Vagina (tissue), 2 donors: ENCODE results near the gene ADM. TPM values are rescaled to one million over a fixed set of nuclear protein-coding genes. Genes with fewer than 3 reads are reported as not detected.

Experiments
- DNase-seq, 2 donors: peaks; one replicate each; pipeline ENCODE4 v3.0.0-alpha.2; 2017; ENCODE audit errors: extremely low spot score in 2 of 2
- H3K27ac ChIP-seq: fragments of 200-600 bp; sonication (generic); one replicate; pipeline ENCODE4 v1.5.1; 2019
- H3K27me3 ChIP-seq: fragments of 200-600 bp; sonication (generic); one replicate; pipeline ENCODE4 v1.5.1; 2019
- H3K36me3 ChIP-seq, 2 donors: fragments of 200-600 bp; sonication (generic); one replicate each; pipeline ENCODE4 v1.5.1; 2017 to 2019
- H3K4me1 ChIP-seq: fragments of 200-600 bp; sonication (generic); one replicate; pipeline ENCODE4 v1.5.1; 2019
- H3K4me3 ChIP-seq, 2 donors: fragments of 200-600 bp; sonication (generic); 1 replicate in 1 of 2; 2 replicates in 1 of 2; pipeline ENCODE4 v1.5.1; 2016 to 2019
- H3K9me3 ChIP-seq: fragments of 200-600 bp; sonication (generic); one replicate; pipeline ENCODE4 v1.5.1; 2019
- CTCF ChIP-seq, 3 experiments: fragments of 450-650 bp in 2 of 3; fragments of 200-600 bp in 1 of 3; sonication (generic) in 1 of 3; IDR thresholded peaks; one replicate each; pipeline ENCODE4 v1.5.1; 2017 to 2019; ENCODE audit warnings: antibody characterized with exemption in 3 of 3, mild to moderate bottlenecking in 2 of 3, moderate library complexity in 2 of 3
- POLR2A ChIP-seq, 2 donors: fragments of 450-650 bp; IDR thresholded peaks; one replicate each; pipeline ENCODE4 v1.6.1; 2017; ENCODE audit warnings: antibody characterized with exemption in 2 of 2, mild to moderate bottlenecking in 2 of 2, moderate library complexity in 2 of 2
- POLR2AphosphoS5 ChIP-seq, 2 donors: sonication (generic); formaldehyde crosslinking; IDR thresholded peaks; one replicate each; pipeline ENCODE4 v1.9.0; 2017; ENCODE audit warnings: antibody characterized with exemption in 2 of 2, mild to moderate bottlenecking in 2 of 2, low read depth in 1 of 2; ENCODE audit not compliant: insufficient read depth in 1 of 2
- intact Hi-C: fragments of 100-400 bp; cut with DNase I; formaldehyde crosslinking; loops from one replicate; pipeline ENCODE4 v1.15.1; 2023
- total RNA-seq: library from RNA; depleted of rRNA; stranded (reverse); fragments of >200 nt; gene quantifications from one replicate; pipeline ENCODE4 v1.2.3, GENCODE V29; 2016

The ADM gene
- total RNA-seq, 1 donor from 2014 or later = 130 TPM

GRCh38 chr11:10308201-10308954, 3.5 kb downstream of the ADM start:
- intact Hi-C loops = loop anchor here (5.0 to 10.0 kb wide), 4 partner anchors 324 to 694 kb away; no protein-coding TSS in a partner anchor
- Histone ChIP-seq H3K27me3 (no peaks in the 10 kb centered on the region), H3K4me1 (peaks cover 42% of the 10 kb centered on the region), H3K36me3 (no peaks in the 10 kb centered on the region), H3K27ac (peak overlapping the region; percentile 96), H3K9me3 (no peaks in the 10 kb centered on the region), H3K4me3 (peak overlapping the region; percentile 84 to 85)
- peak in 1 of 2 donors; percentile 84 for DNase-seq
- no peak for TF ChIP-seq POLR2A (IDR thresholded peaks at IDR 0.05)
- TF ChIP-seq CTCF (IDR thresholded peaks at IDR 0.05) = no peak
- TF ChIP-seq POLR2AphosphoS5 (IDR thresholded peaks at IDR 0.05; ENCODE audit: insufficient read depth in 1 of 2, low read depth in 1 of 2) = no peak

- Histone ChIP-seq H3K4me1 (peaks cover 31% of the 10 kb centered on the region), H3K36me3 (no peaks in the 10 kb centered on the region), H3K27me3 (no peaks in the 10 kb centered on the region), H3K9me3 (no peaks in the 10 kb centered on the region), H3K4me3 (no peak overlapping the region), H3K27ac (peak overlapping the region; percentile 96)
- intact Hi-C loops = loop anchor here (5.0 to 10.0 kb wide), 4 partner anchors 325 to 695 kb away; no protein-coding TSS in a partner anchor
- DNase-seq = no peak
- peak; percentile 57 to 75 for TF ChIP-seq POLR2AphosphoS5 (IDR thresholded peaks at IDR 0.05; ENCODE audit: insufficient read depth in 1 of 2, low read depth in 1 of 2)
- TF ChIP-seq CTCF (IDR thresholded peaks at IDR 0.05) = no peak
Measured at GRCh38 chr11:10309163-10310093, 4.6 kb downstream of the ADM start.

GRCh38 chr11:10310301-10310841, 5.5 kb downstream of the ADM start:
- DNase-seq = no peak
- no peak for TF ChIP-seq POLR2A (IDR thresholded peaks at IDR 0.05)
- TF ChIP-seq CTCF (IDR thresholded peaks at IDR 0.05) = no peak
- no peak for TF ChIP-seq POLR2AphosphoS5 (IDR thresholded peaks at IDR 0.05; ENCODE audit: insufficient read depth in 1 of 2, low read depth in 1 of 2)
- Histone ChIP-seq H3K4me1 (peaks cover 29% of the 10 kb centered on the region), H3K9me3 (no peaks in the 10 kb centered on the region), H3K27ac (peak overlapping the region; percentile 27), H3K36me3 (no peaks in the 10 kb centered on the region), H3K4me3 (no peak overlapping the region), H3K27me3 (no peaks in the 10 kb centered on the region)
- intact Hi-C loops = no loop called here

GRCh38 chr11:10311802-10312201, 6.9 kb downstream of the ADM start:
- H3K4me1 ChIP-seq = peaks cover 23% of the 10 kb centered on the region
- no peak for TF ChIP-seq POLR2AphosphoS5 (IDR thresholded peaks at IDR 0.05; ENCODE audit: insufficient read depth in 1 of 2, low read depth in 1 of 2)
- TF ChIP-seq CTCF (IDR thresholded peaks at IDR 0.05) = no peak
- no peak for TF ChIP-seq POLR2A (IDR thresholded peaks at IDR 0.05)
- H3K27ac ChIP-seq = no peak overlapping the region
- H3K36me3 ChIP-seq = no peaks in the 10 kb centered on the region
- no peak for DNase-seq
- no peak overlapping the region for H3K4me3 ChIP-seq
- H3K9me3 ChIP-seq = no peaks in the 10 kb centered on the region
- intact Hi-C loops = no loop called here
- H3K27me3 ChIP-seq = no peaks in the 10 kb centered on the region
